DND-41 (cell line): ENCODE measurements around the gene MUC22.

ENCODE experiments used
- CTCF ChIP-seq: IDR thresholded peaks from 2 replicates; pipeline ENCODE4 v1.5.1; 2012; ENCODE audit warnings: borderline replicate concordance, low read length, moderate library complexity, mild to moderate bottlenecking; ENCODE audit not compliant: poor library complexity, severe bottlenecking; ENCODE audit errors: extremely low read depth
- EZH2 ChIP-seq: IDR thresholded peaks from 3 replicates; pipeline ENCODE4 v1.6.1; 2012; ENCODE audit warnings: borderline replicate concordance, low read depth, mild to moderate bottlenecking, moderate library complexity, low read length, inconsistent platforms; ENCODE audit not compliant: severe bottlenecking

DNA sequence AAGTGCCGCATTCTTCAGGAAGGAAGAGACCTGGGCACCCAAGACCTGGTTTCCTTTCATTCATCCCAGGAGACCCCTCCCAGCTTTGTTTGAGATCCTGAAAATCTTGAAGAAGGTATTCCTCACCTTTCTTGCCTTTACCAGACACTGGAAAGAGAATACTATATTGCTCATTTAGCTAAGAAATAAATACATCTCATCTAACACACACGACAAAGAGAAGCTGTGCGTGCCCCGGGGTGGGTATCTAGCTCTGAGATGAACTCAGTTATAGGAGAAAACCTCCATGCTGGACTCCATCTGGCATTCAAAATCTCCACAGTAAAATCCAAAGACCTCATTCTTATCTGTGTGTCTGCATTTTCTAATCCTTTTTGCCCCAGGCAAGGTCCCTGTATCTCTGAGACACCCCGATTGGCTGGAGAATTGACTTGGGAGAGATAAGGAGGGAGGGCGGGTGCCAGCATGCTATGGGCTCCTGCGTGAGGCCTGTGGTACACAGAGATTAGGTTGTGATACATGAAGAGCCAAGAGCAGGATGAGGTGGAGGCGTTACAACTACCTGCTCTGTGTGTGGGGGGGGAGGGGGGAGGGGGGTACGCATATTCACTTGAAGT, 22.0 kb upstream of the MUC22 start:
- TF ChIP-seq CTCF (no peak), EZH2 (no peak)
